IPS DF 4.7 (cell line): ENCODE results near the gene FUT1.
"Not testable (repeated sequence)": the region's sequence is repeated elsewhere in the genome, so short reads cannot be mapped to it uniquely, and the experiment has no call there.

Experiments
- DNase-seq: peaks from one replicate; pipeline ENCODE4 v3.0.0-alpha.2; 2013; ENCODE audit warnings: low spot score; ENCODE audit errors: extremely low read depth

FUT1 gene

DNA sequence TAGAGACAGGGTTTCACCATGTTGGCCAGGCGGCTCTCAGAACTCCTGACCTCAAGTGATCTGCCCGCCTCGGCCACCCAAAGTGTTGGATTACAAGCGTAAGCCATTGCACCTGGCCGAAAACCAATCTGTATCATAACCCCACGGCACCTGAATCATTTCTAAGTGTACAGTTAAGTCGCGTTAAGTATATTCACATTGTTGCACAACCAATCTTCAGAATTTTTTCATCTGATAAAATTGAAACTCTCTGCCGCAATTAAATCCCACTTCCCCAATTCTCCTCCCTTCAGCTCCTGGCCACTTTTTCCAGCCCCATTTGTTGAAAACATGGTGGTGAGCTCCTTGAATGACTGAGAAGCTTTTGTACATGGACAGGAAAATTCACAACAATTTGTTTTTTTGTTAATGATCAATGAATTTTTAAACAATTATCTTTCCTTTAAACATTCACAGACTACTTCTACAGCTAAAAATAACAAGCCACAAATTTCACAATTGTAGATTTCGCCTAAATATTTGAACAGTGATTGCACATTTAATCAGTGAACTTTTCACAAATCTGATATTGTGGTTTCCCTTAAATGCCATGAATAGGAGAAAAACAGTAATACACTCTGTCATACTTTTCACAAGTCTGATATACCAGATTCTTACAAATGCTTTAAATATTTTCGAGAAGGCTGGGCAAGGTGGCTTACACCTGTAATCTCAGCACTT is 16.7 kb upstream of the FUT1 start:
- no peak for DNase-seq

DNA sequence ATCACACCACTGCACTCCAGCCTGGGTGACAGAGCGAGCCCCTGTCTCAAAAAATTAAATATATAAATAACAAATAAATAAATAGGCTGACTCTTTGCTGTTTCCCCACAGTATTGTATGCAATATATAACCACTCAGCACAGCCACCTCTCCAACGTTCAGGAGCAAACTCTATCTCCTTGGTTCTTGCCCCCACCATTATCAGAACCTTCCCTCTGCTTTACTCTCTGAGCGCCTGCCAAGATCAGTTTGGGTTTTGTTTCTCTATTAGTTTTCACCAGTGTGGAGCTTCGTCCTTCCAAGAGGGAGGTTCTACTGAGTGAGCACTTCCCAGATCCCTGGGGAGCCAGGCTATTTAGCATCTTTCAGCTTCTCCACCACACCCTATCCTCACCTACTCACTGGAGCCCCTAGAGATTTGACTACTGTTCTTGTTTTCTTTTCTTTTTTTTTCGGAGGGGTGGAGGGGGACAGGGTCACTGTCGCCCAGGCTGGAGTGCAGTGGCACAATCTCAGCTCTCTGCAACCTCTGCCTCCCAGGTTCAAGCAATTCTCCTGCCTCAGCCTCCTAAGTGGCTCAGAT is 15.8 kb upstream of the FUT1 start:
- DNase-seq, result not testable (repeated sequence)

DNA sequence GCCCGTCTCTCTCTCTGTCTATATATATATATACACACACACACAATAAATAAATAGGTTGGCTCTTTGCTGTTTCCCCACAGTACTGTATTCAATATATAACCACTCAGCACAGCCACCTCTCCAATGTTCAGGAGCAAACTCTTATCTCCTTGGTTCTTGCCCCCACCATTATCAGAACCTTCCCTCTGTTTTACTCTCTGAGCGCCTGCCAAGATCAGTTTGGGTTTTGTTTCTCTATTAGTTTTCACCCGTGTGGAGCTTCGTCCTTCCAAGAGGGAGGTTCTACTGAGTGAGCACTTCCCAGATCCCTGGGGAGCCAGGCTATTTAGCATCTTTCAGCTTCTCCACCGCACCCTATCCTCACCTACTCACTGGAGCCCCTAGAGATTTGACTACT is 13.4 kb upstream of the FUT1 start:
- DNase-seq, result not testable (repeated sequence)

DNA sequence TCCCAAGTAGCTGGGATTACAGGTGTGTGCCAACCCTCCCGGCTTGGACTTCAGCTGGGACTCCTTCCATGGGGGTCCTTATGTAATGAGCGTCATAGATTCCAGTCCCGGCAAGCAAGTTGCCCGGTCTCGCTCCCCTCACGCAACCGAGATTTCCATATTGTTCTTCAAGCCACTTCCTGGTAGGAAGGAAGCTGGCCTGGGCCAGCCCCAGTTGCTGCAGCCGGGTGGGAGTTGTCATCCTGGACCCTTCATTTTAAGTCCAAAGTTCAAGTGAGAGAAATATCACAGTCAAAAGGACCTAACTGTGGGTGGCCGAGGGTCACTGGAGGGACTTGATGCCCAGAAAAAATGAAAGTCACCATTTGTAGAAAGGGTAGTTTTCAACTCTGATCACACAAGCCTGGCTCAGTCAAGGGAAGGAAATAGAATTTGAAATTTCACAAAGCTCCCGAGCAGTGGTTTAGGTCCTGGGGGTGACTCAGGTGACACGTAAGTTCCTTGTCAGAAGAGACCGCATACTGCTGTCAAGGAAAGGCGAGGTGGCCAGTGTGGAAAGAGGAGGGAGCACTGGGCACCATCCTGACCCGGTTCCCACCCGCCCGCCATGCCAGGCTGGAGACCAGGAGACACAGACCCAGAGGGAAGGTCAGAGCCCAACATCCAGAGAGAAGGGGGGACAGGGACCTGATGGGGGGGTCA is 8.2 kb upstream of the FUT1 start:
- no peak for DNase-seq

DNA sequence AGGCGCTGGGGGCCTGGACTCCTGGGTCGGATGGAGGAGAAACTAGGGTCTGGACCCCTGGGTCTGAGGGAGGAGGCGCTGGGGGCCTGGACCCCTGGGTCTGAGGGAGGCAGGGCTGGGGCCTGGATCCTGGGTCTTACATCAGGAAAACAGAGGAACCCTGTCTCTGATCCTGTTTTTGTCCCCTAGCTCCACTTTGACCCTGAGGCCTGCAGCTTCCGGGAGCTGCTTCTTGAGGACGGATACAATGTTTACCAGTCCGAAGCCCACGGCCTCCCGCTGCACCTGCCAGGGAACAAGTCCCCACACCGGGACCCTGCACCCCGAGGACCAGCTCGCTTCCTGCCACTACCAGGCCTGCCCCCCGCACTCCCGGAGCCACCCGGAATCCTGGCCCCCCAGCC is 5.3 kb upstream of the FUT1 start:
- no peak for DNase-seq

DNA sequence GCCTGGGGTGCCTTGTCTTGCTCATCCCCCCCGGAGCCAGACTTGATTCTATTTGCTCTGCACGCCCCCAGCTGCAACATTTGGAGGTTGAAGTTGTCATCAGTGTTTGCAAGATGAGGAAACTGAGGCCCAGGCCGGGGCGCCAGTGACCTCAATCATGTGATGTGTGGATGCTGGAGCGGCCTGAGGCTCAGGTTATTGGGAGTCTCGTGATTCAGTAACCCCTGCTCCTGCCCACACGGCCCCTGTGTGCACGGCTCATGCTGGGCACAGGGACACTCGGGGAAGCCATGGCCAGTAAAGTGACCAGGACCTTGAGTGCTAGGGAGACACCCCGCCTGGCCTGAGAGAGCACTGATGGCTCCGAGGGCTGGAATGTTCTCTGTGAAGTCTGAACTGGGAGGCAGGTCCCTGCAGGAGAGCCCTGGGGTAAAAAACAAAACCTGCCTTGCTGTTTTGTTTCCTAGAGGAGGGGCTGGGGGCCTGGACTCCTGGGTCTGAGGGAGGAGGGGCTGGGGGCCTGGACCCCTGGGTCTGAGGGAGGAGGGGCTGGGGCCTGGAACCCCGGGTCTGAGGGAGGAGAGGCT is 4.7 kb upstream of the FUT1 start:
- no peak for DNase-seq

DNA sequence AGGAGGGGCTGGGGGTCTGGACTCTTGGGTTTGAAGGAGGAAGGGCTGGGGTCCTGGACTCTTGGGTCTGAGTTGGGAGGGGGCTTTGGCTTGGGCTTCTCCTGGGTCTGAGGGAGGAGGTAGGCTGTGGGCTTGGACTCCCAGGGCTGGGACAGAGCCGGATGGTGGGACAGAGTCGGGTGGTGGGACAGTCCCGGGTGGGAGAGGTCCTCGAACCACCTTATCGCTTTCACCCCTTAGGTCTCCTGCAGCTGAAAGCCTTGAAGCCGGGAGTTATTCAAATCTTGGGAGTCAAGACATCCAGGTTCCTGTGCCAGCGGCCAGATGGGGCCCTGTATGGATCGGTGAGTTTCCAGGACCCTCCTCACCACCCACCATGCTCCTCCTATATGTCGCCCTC is 4.2 kb upstream of the FUT1 start:
- no peak for DNase-seq

DNA sequence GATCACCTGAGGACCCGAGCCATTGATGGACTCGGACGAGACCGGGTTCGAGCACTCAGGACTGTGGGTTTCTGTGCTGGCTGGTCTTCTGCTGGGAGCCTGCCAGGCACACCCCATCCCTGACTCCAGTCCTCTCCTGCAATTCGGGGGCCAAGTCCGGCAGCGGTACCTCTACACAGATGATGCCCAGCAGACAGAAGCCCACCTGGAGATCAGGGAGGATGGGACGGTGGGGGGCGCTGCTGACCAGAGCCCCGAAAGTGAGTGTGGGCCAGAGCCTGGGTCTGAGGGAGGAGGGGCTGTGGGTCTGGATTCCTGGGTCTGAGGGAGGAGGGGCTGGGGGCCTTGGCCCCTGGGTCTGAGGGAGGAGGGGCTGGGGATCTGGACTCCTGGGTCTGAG is 3.8 kb upstream of the FUT1 start:
- DNase-seq, result no peak

DNA sequence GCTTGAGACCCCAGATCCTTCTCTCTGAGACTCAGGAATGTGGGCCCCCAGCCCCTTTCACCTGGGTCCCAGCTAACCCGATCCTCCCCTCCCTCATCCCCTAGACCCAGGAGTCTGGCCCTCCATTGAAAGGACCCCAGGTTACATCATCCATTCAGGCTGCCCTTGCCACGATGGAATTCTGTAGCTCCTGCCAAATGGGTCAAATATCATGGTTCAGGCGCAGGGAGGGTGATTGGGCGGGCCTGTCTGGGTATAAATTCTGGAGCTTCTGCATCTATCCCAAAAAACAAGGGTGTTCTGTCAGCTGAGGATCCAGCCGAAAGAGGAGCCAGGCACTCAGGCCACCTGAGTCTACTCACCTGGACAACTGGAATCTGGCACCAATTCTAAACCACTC is 3.3 kb upstream of the FUT1 start:
- DNase-seq, result no peak

DNA sequence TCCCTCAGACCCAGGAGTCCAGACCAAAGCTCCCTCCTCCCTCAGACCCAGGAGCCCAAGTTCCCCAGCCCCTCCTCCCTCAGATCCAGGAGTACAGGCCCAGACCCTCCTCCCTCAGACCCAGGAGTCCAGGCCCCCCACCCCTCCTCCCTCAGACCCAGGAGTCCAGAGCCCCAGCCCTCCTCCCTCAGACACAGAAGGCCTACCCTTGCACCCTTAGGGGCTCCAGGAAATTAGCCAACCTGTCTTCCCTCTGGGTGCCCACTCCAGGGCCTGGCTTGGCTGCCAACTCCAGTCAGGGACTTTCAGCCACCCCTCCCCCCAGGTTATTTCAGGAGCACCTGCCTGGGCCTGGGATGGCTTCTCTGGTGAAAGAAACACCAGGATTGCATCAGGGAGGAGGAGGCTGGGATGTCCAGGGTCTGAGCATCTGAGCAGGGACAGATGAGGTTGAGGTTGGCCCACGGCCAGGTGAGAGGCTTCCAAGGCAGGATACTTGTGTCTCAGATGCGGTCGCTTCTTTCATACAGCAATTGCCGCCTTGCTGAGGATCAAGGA is 2.7 kb upstream of the FUT1 start, which contains the start of gene FGF21:
Gene FGF21, plus strand, starts transcription at position 441 of the 558 bp plus-strand sequence. CDS start 713 bp downstream, outside the sequence.
- DNase-seq, result no peak

DNA sequence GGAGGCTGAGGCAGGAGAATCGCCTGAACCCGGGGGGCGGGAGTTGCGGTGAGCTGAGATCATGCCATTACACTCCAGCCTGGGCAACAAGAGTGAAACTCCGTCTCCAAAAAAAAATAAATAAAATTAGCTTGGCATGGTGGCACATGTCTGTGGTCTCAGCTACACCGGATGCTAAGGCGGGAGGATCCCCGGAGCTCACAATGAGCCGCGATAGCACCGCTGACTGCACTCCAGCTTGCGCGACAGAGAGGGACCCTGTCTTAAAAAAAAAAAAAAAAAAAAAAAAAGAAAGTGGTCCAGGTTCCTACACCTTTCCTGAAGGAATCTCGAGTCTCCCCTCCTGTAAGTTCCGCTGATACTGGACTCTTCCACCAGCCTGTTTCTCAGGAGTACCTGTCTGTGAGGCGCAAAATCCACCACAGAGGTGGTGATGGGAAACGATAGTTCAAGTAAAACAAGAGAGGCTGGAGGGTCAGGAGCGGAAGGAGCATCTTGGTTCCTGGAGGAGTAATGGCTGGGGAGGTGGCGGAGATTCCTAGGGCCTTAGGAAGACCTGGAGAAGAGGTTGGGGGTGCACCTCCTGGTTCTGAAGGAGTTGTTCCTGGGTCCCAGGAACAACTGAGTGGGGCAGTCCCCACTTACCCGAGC is 471 bp downstream of the FUT1 start:
- DNase-seq, result no peak

DNA sequence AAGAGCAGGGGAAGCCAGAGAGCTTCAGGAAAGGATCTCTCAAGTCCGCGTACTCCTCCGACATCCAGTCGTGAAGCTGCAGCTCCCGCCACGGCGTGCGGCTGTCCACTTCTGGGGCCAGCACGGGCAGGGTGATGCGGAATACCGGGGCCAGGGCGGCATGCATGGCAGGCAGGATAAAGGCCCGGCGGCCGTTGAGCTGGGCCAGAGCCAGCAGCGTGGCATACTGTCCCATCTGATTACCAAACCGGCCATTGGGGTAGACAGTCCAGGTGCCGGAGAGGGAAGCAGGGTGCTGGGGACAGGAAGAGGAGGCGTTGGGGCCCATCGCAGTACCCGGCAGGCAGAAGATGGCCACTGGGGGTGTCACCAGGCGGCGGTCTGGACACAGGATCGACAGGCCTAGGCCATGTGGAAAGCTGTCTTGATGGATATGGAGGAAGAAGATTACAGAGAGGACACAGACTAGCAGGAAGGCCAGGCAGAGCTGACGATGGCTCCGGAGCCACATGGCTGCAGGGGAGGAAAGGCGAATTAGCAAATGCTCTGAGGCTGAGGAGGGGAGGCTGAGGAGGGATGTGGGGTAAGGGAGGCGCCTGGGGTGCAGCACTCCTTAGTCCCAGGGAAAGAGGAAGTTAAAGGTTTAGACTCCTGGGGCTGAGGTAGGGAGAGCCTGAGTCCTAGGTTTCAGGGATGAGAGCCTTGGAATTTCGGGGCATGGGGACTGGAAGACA is 1.5 kb downstream of the FUT1 start:
- no peak for DNase-seq

DNA sequence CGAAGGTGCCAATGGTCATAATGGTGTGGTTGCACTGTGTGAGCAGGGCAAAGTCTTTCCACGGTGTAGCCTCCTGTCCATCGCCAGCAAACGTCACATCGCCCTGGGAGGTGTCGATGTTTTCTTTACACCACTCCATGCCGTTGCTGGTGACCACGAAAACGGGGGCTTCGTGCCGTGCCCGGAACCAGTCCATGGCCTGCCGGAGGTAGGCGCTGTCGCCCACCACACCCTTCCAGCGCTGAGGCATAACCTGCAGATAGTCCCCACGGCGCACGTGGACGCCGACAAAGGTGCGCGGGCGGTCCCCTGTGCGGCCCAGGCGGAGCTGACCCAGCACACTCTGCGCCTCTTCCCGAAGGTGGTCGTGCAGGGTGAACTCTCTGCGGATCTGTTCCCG is 2.1 kb downstream of the FUT1 start:
- no peak for DNase-seq

DNA sequence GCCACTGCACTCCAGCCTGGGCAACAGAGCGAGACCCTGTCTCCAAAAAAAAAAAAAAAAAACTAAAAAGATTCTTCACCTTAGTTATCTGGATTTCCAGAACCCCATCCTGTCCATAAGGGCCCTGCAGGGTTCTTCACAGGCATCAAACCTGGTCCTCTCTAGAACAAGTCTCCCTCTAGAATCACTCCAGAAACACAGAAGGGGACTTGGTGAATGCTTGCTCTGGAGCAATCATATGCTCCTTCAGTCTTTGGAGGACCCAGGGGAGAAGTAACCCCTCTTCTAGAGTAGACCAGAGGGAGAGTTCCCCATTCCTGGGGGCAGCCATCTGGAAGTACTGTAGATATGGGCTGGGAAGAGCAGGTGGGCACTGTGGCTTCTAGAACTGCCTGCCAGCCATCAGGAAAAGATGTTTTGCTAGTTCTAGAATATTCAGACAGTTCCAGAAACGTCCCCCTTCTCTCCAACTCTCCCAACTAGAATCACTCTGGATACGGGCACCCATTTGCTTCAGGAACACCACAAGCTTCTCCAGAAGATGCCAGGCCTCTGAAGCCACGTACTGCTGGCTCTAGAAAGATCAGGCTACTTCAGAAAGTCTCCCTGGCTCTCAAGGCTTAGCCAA is 2.8 kb downstream of the FUT1 start:
- DNase-seq, result no peak

DNA sequence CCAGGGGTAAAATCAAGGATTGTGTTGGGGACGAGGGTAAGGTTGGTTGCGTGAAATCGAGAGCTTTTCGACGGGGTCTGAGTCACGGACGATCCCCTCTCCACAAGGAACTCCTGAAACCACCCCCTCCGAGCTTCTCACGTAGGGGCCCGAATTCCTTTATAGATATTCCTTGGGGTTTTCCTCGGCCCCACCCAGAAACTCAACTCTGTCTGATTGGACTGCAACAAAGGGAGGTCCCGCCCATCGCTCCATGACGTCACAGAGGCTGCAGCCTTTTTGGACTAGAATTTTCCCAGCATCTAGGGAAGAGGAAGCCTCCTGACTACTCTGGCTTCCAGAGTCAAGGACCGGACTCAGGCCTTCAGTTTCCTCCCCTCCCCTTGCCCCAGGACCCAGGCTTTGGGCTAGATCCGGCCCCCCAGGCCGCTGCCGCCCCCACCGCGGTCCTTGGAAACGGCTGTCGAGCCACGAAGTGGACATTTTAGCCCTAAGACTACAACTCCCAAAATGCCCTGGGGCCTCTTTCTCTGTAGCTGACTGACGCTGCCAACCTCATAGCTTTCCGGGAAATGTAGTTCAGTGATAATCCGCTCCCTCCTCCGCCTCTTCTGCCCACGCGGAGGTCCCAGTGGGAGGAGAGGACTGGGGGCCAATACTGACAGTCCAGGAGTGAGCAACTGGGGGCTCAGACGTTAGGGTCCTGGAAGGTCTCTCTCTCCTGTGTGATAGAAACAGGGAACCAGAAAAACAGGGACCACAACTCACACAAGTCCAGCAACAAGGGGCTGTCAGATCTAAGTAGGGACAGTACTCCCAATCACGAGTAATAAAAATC is 5.5 kb downstream of the FUT1 start, which contains the start of gene IZUMO1:
Gene IZUMO1, minus strand, starts transcription at position 172 of the 838 bp plus-strand sequence. CDS start 1,050 bp downstream, outside the sequence.
- no peak for DNase-seq

DNA sequence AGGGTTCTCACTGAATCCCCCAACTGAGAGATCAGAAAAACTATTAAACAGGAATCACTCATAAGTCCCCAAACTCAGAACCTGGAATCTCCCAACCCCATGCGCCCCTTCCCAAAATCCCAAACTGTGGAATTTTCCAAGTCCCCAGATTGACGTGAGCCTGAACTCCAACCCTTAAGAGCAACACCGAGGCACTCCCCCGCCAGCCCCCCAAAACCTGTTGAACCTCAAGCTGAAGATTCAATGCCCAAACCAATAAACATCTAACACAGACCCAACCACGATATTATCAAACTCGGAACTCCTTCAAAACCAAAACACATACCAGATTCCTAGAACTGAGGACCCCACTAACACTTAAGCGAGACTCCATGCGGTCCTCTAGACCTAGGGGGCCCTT is 6.3 kb downstream of the FUT1 start:
- DNase-seq, result no peak

DNA sequence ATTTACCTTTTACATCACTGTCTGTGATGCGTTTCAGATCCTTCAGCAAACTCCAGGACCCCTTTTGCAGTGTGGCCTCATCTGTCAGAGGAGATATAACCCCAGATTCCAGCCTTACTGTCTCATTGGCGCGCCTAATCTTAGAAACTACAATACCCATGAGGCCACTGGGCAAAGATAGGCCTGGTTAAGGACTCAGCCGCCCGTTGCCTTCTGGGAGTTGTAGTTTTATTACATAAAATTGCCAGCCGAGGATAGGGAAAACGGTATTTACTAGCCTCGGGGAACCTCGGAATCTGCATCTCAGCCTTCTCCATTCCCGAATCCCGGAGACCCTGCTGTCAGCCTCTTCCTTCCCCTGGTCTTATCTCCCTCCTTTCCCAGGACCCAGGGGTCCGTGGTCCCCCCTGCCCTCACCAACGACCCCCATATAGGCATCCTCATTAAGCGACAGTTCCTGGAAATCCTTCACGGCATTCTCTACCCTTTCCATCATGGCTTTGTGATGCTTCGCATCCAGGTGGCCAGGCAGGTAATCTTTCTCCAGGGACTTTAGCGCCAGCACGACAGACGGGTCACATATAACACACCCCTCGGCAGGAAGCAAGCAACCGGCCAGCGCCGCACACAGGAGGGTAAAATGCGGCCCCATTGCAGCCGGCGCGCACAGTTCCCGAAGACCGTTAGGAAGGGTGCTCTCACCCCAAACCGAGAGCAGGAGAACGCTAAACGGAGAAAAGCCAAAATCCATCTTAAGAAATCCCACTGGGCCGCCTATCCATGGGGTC is 7.0 kb downstream of the FUT1 start:
- no peak for DNase-seq

DNA sequence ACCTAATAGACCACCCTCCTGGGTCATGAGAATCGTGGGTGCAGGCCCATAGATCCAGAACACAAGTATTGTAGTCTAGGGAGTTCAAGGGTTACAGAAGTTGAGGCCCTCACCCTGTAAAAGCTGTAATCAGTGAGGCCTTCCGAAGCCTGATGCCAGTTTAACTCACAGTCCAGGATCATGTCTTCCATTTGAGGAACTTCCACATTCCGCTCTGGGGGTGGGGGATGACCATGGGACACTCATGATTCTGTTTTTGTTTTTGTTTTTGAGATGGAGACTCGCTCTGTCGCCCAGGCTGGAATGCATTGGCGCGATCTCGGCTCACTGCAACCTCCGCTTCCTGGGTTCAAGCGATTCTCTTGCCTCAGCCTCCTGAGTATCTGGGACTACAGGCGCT is 10.3 kb downstream of the FUT1 start:
- DNase-seq, result no peak
